HepG2 (cell line): Measurements from ENCODE around the gene BEST2. TPM values are rescaled to one million over a fixed set of nuclear protein-coding genes. Genes with fewer than 3 reads are reported as not detected.
A peak's percentile ranks its signal among the peaks of the same experiment; 100 is the strongest.

Experiments
- CAMTA2 ChIP-seq: sonication (generic); formaldehyde crosslinking; IDR thresholded peaks from 2 replicates; pipeline ENCODE4 v1.4.0; 2020; ENCODE audit warnings: mild to moderate bottlenecking, missing genetic modification reagents, borderline replicate concordance
- FOSL1 ChIP-seq: sonication (generic); formaldehyde crosslinking; IDR thresholded peaks from 2 replicates; pipeline ENCODE4 v1.9.0; 2021; ENCODE audit warnings: missing genetic modification reagents, borderline replicate concordance
- HCFC1 ChIP-seq: fragments of 150-350 bp; IDR thresholded peaks from 2 replicates; pipeline ENCODE4 v1.6.1; 2014; ENCODE audit warnings: low read depth, low read length
- KLF16 ChIP-seq, 2 experiments: sonication (generic) in 1 of 2; formaldehyde crosslinking in 1 of 2; IDR thresholded peaks; 2 replicates each; pipeline versions ENCODE4 v1.6.1 to v1.8.0; 2016 to 2023; ENCODE audit warnings: missing genetic modification reagents in 2 of 2, missing compliant biosample characterization in 1 of 2
- MZF1 ChIP-seq: sonication (generic); formaldehyde crosslinking; IDR thresholded peaks from 2 replicates; pipeline ENCODE4 v1.8.1; 2023; ENCODE audit warnings: mild to moderate bottlenecking, missing genetic modification reagents, borderline replicate concordance
- NFE2 ChIP-seq: sonication (generic); formaldehyde crosslinking; IDR thresholded peaks from 2 replicates; pipeline ENCODE4 v1.4.0; 2020; ENCODE audit warnings: missing genetic modification reagents
- PHF21A ChIP-seq: sonication (generic); formaldehyde crosslinking; IDR thresholded peaks from 2 replicates; pipeline ENCODE4 v1.5.0; 2020; ENCODE audit warnings: mild to moderate bottlenecking, missing genetic modification reagents
- PHF5A ChIP-seq: IDR thresholded peaks from one replicate; pipeline ENCODE4 v1.6.1; 2018; ENCODE audit warnings: low read depth, missing genetic modification reagents; ENCODE audit not compliant: unreplicated experiment
- PITX1 ChIP-seq: sonication (generic); formaldehyde crosslinking; IDR thresholded peaks from 2 replicates; pipeline ENCODE4 v1.5.1; 2020; ENCODE audit warnings: mild to moderate bottlenecking, missing genetic modification reagents
- SMAD1 ChIP-seq: sonication (generic); formaldehyde crosslinking; IDR thresholded peaks from 2 replicates; pipeline ENCODE4 v1.4.0; 2020; ENCODE audit warnings: missing genetic modification reagents, low read depth, mild to moderate bottlenecking, borderline replicate concordance
- SMYD3 ChIP-seq: sonication (generic); formaldehyde crosslinking; IDR thresholded peaks from 2 replicates; pipeline ENCODE4 v1.8.1; 2023; ENCODE audit warnings: mild to moderate bottlenecking, missing genetic modification reagents
- STAT5B ChIP-seq: sonication (generic); formaldehyde crosslinking; IDR thresholded peaks from 2 replicates; pipeline ENCODE4 v1.4.0; 2020; ENCODE audit warnings: missing genetic modification reagents
- TBL1XR1 ChIP-seq: fragments of 150-350 bp; IDR thresholded peaks from 2 replicates; pipeline ENCODE4 v1.6.1; 2014; ENCODE audit warnings: borderline replicate concordance, low read length; ENCODE audit not compliant: partially characterized antibody
- TFDP1 ChIP-seq: IDR thresholded peaks from 2 replicates; pipeline ENCODE4 v1.6.1; 2016; ENCODE audit warnings: missing compliant biosample characterization, missing genetic modification reagents, borderline replicate concordance
- THAP11 ChIP-seq: IDR thresholded peaks from 2 replicates; pipeline ENCODE4 v1.6.1; 2016; ENCODE audit warnings: missing biosample characterization, missing genetic modification reagents
- WIZ ChIP-seq: sonication (generic); formaldehyde crosslinking; IDR thresholded peaks from 2 replicates; pipeline ENCODE4 v1.5.1; 2020; ENCODE audit warnings: mild to moderate bottlenecking, missing genetic modification reagents
- XRCC5 ChIP-seq: fragments of 200-400 bp; formaldehyde crosslinking; optimal IDR thresholded peaks from 2 replicates; pipeline ENCODE3; 2017; ENCODE audit warnings: mild to moderate bottlenecking, low read length
- ZNF441 ChIP-seq: sonication (generic); formaldehyde crosslinking; IDR thresholded peaks from 2 replicates; pipeline ENCODE4 v1.7.0; 2021; ENCODE audit warnings: missing genetic modification reagents, borderline replicate concordance
- ZNF674 ChIP-seq: sonication (generic); formaldehyde crosslinking; IDR thresholded peaks from 2 replicates; pipeline ENCODE4 v1.5.0; 2020; ENCODE audit warnings: low read depth, mild to moderate bottlenecking, missing genetic modification reagents
- polyA plus RNA-seq, 8 experiments: library from polyadenylated mRNA; depleted of rRNA in 3 of 8; stranded (reverse) in 7 of 8; unstranded in 1 of 8; fragments of >200 nt; fragmentation: Illumina TruSeq in 4 of 8; extraction: Trizol in 4 of 8; gene quantifications; 2 replicates each; pipeline versions ENCODE4 v1.2.1 to v1.2.3, GENCODE V29; 2011 to 2016; ENCODE audit warnings: low read depth in 4 of 8, missing spikeins in 1 of 8, mixed read lengths in 1 of 8; ENCODE audit not compliant: insufficient read depth in 1 of 8
- total RNA-seq, 5 experiments: library from RNA; depleted of rRNA; stranded (reverse); fragments of >200 nt; fragmentation: Illumina TruSeq; extraction: Trizol; gene quantifications; 2 replicates each; pipeline ENCODE4 v1.2.3, GENCODE V29; 2016; ENCODE audit warnings: low read depth in 1 of 5
- TF ChIP-seq, protein P1 (sequence below): sonication (generic); formaldehyde crosslinking; IDR thresholded peaks from 2 replicates; pipeline ENCODE4 v1.5.0; 2020; ENCODE audit warnings: mild to moderate bottlenecking, missing genetic modification reagents
- TF ChIP-seq, protein P2 (sequence below): sonication (generic); formaldehyde crosslinking; IDR thresholded peaks from 2 replicates; pipeline ENCODE4 v1.4.0; 2020; ENCODE audit warnings: missing genetic modification reagents, borderline replicate concordance

BEST2 gene
- total and polyA plus RNA-seq, 2 of the 13 experiments (the other 11 are each of a cell fraction or from before 2014, with no cell fraction given): not detected

DNA sequence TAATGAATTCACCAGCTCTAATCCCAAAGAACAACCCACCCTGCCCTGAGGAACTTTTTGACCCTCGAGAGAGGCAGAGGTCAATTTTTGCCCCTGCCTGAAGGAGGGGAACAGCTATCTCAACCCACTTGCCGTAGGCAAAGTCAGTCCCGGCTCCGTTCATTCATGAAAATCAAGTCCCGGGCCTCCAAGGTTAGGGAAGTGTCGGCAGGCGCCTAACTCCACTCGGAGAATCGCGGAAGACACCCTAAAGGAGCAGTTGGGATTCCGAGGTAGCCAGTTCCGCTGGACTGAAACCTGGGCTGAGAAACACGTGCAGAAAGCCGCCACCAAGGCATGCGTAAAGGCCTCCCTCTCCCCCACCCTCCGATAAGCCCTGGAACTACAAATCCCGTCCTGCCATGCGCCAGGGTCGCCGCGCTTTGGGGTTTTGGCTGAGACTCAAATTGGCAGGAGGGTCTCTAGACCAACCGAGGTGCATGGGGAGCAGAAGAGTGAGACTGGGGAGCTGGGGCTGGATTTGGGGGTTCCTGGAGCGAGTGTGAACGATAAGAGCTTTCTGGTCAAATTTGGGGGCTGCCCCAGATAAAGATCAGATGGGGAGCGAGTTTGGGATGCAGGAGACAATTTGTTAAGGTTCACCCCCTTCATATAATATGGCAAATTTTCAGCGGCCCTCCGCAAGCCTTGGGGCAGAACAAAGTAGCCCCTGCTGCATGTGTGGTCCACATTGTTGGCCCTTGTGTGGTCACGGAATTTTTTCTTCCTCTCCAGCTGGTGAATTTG, 27.8 kb upstream of the BEST2 start, which contains the start of gene TNPO2 (continued):
- TF ChIP-seq STAT5B: no peak
- TF ChIP-seq CAMTA2 (CRISPR knock-in tag): no peak
- peak; percentile 64 for TF ChIP-seq PITX1 (CRISPR knock-in tag)
- TF ChIP-seq HCFC1: peak; percentile 81
- no peak for TF ChIP-seq XRCC5
- TF ChIP-seq, protein P1, sequence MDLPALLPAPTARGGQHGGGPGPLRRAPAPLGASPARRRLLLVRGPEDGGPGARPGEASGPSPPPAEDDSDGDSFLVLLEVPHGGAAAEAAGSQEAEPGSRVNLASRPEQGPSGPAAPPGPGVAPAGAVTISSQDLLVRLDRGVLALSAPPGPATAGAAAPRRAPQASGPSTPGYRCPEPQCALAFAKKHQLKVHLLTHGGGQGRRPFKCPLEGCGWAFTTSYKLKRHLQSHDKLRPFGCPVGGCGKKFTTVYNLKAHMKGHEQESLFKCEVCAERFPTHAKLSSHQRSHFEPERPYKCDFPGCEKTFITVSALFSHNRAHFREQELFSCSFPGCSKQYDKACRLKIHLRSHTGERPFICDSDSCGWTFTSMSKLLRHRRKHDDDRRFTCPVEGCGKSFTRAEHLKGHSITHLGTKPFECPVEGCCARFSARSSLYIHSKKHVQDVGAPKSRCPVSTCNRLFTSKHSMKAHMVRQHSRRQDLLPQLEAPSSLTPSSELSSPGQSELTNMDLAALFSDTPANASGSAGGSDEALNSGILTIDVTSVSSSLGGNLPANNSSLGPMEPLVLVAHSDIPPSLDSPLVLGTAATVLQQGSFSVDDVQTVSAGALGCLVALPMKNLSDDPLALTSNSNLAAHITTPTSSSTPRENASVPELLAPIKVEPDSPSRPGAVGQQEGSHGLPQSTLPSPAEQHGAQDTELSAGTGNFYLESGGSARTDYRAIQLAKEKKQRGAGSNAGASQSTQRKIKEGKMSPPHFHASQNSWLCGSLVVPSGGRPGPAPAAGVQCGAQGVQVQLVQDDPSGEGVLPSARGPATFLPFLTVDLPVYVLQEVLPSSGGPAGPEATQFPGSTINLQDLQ (CRISPR knock-in tag): no peak
- TF ChIP-seq ZNF674 (CRISPR knock-in tag): no peak
- TF ChIP-seq NFE2 (CRISPR knock-in tag): no peak
- TF ChIP-seq THAP11 (CRISPR knock-in tag): peak; percentile 99
- TF ChIP-seq WIZ (CRISPR knock-in tag): no peak
- TF ChIP-seq FOSL1 (CRISPR knock-in tag): no peak
- no peak for TF ChIP-seq PHF21A
- 0 out of 4 replicates have a peak, but pooled peaks of 1 of the 2 experiments have one; percentile 32 for TF ChIP-seq KLF16 (CRISPR knock-in tag; IDR thresholded peaks at IDR 0.05)
- TF ChIP-seq TFDP1 (CRISPR knock-in tag): peak; percentile 88
- TF ChIP-seq MZF1 (CRISPR knock-in tag): no peak
- TF ChIP-seq, protein P2, sequence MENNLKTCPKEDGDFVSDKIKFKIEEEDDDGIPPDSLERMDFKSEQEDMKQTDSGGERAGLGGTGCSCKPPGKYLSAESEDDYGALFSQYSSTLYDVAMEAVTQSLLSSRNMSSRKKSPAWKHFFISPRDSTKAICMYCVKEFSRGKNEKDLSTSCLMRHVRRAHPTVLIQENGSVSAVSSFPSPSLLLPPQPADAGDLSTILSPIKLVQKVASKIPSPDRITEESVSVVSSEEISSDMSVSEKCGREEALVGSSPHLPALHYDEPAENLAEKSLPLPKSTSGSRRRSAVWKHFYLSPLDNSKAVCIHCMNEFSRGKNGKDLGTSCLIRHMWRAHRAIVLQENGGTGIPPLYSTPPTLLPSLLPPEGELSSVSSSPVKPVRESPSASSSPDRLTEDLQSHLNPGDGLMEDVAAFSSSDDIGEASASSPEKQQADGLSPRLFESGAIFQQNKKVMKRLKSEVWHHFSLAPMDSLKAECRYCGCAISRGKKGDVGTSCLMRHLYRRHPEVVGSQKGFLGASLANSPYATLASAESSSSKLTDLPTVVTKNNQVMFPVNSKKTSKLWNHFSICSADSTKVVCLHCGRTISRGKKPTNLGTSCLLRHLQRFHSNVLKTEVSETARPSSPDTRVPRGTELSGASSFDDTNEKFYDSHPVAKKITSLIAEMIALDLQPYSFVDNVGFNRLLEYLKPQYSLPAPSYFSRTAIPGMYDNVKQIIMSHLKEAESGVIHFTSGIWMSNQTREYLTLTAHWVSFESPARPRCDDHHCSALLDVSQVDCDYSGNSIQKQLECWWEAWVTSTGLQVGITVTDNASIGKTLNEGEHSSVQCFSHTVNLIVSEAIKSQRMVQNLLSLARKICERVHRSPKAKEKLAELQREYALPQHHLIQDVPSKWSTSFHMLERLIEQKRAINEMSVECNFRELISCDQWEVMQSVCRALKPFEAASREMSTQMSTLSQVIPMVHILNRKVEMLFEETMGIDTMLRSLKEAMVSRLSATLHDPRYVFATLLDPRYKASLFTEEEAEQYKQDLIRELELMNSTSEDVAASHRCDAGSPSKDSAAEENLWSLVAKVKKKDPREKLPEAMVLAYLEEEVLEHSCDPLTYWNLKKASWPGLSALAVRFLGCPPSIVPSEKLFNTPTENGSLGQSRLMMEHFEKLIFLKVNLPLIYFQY (CRISPR knock-in tag): no peak
- 0 out of 2 replicates have a peak, but pooled peaks have one; percentile 37 for TF ChIP-seq ZNF441 (CRISPR knock-in tag)
- TF ChIP-seq PHF5A (CRISPR knock-in tag): no peak
- TF ChIP-seq TBL1XR1: no peak
- TF ChIP-seq SMYD3 (CRISPR knock-in tag): no peak
- no peak for TF ChIP-seq SMAD1 (CRISPR knock-in tag)
